PC-9 (cell line): ENCODE results near the gene YWHAB.

Experiments used
- CTCF ChIP-seq: fragments of 200-600 bp; sonication (generic); conservative IDR thresholded peaks from 2 replicates; pipeline ENCODE4 v1.6.1; 2017; ENCODE audit warnings: mixed run types, antibody characterized with exemption, mild to moderate bottlenecking, moderate library complexity
- EZH2 ChIP-seq: fragments of 200-600 bp; sonication (generic); IDR thresholded peaks from 2 replicates; pipeline ENCODE4 v1.8.0; 2017; ENCODE audit warnings: antibody characterized with exemption, low read depth

- TF ChIP-seq EZH2 (no peak), CTCF (no peak)
Observed at GRCh38 chr20:44866703-44867335, 18.7 kb upstream of the YWHAB start.
